ENCODE data around the gene NCAPH2.

Gene NCAPH2

GRCh38 chr22:50550395-50550794 lies 42.4 kb downstream of the NCAPH2 start:
- no peak for DNase-seq

- DNase-seq = no peak
These were observed 43.2 kb downstream of the NCAPH2 start for GRCh38 chr22:50551160-50551752.

GRCh38 chr22:50553310-50553709 lies 45.3 kb downstream of the NCAPH2 start:
- DNase-seq = no peak

GRCh38 chr22:50556703-50557102 lies 48.7 kb downstream of the NCAPH2 start:
- DNase-seq = no peak

- no peak for DNase-seq
These were observed 52.0 kb downstream of the NCAPH2 start for GRCh38 chr22:50560034-50560433.

GRCh38 chr22:50561401-50562358 lies 53.7 kb downstream of the NCAPH2 start:
- DNase-seq = no peak

GRCh38 chr22:50562523-50563412 lies 54.7 kb downstream of the NCAPH2 start, which contains the start of gene SYCE3:
Gene SYCE3 (minus strand): TSS chr22:50562919. CDS start chr22:50556405, 6,514 bp downstream.
- DNase-seq = peak; percentile 95

GRCh38 chr22:50563413-50564160 lies 55.6 kb downstream of the NCAPH2 start:
- no peak for DNase-seq

- DNase-seq = no peak
These were observed 56.3 kb downstream of the NCAPH2 start for GRCh38 chr22:50564289-50564688.

GRCh38 chr22:50567721-50568252 lies 59.8 kb downstream of the NCAPH2 start:
- DNase-seq = no peak

- no peak for DNase-seq
These were observed 60.6 kb downstream of the NCAPH2 start for GRCh38 chr22:50568626-50569025.

- no peak for DNase-seq
These were observed 61.0 kb downstream of the NCAPH2 start for GRCh38 chr22:50569041-50569459.

GRCh38 chr22:50569896-50570535 lies 62.0 kb downstream of the NCAPH2 start:
- DNase-seq = no peak

- DNase-seq = no peak
These were observed 62.8 kb downstream of the NCAPH2 start for GRCh38 chr22:50570861-50571260.

GRCh38 chr22:50571264-50572175 lies 63.5 kb downstream of the NCAPH2 start:
- DNase-seq = no peak

GRCh38 chr22:50572965-50573364 lies 64.9 kb downstream of the NCAPH2 start:
- DNase-seq = no peak

- DNase-seq = no peak
These were observed 65.7 kb downstream of the NCAPH2 start for GRCh38 chr22:50573491-50574382.

GRCh38 chr22:50574383-50574755 lies 66.3 kb downstream of the NCAPH2 start:
- DNase-seq = no peak
